GM21423 (cell line): ENCODE data around the gene FCGBP.
"Not testable (repeated sequence)": the region's sequence is repeated elsewhere in the genome, so short reads cannot be mapped to it uniquely, and the experiment has no call there.

ENCODE experiments used
- ATAC-seq: cut with Tn5 transposase; IDR thresholded peaks from one replicate; pipeline ENCODE4 v1.9.1; 2021; ENCODE audit warnings: mild to moderate bottlenecking, moderate library complexity; ENCODE audit not compliant: unreplicated experiment

FCGBP gene

DNA sequence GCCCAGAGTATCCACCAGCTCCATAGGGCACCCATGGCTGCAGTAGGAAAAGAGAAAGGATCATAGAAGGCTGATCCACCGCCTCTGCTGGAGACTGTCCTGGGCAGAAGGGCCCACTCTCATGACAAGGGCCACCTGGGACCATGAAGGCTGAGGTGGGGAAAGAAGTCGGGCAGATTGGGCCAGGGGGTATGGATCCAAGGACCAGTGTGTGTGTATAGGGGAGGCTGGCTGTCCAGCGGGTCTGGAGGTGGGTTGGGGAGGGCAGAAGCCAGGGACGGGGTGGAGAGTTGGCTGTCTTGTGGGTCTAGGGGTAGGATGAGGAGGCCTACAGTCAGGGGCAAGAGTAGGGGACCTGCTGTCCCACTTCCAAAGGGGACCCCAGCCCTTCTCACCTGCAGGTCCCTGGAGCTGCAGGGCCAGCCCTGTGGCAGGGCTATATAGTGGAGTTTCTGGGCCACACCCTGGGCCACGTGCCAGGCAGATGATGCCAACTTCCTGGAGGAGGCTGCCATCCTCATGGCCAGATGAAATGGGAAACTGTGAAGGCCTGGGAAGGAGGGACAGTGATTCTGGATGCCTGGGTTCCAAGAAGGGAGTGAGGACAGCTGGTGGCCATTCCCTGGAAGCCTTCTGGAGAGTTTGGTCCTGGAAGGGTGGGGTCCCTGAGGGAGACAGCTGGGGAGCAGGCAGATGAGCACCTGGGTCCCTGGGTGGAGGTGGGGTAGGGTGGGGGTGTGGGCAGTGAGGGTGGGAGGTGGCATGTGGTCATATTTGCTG lies at the start of gene FCGBP:
Gene FCGBP (minus strand): TSS at position 51 of the 780 bp plus-strand sequence.
- ATAC-seq, result no peak

DNA sequence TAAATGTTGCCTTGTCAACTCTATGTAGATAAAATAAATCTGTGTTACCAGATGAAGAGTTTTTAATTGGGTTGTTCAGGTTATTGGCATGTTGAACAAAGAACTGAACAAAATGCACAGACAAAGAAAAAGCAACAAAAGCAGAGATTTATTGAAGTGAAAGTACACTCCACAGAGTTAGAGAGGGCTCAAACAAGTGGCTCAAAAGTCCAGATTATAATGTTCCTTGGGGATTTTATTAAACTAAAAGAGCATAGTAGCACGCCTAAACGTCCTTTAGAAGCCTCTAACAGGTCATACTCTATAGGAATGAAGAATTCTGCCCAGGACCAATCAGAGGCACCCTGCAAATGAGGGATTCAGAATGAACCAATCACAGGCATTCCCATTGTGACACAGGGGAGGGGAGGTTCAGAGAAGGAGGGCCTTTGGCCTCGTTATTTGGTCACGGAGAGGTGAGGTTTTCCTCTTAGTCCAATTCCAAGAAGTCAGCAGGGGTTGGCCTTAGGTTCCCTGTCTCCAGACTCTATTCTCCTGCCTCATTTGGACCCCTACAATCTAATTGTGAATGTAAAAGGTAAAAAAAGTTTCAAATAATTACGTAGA lies 49.4 kb upstream of the FCGBP start:
- no peak for ATAC-seq

DNA sequence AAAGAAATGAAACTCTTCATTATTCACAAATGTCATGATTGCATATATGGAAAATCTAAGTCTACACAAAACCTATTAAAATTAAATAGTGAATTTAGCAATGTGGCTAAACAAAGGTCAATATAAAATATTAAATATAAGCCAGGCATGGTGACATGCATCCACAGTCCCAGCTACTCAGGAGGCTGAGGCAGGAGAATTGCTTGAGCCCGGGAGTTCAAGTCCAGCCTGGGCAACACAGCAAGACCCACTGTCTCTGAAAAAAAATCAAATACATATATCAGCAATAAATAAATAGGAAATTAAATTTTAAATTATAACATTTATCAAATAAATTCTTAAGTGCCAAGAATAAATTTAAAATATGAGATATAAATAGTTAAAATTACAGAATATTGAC lies 48.4 kb upstream of the FCGBP start:
- no peak for ATAC-seq

DNA sequence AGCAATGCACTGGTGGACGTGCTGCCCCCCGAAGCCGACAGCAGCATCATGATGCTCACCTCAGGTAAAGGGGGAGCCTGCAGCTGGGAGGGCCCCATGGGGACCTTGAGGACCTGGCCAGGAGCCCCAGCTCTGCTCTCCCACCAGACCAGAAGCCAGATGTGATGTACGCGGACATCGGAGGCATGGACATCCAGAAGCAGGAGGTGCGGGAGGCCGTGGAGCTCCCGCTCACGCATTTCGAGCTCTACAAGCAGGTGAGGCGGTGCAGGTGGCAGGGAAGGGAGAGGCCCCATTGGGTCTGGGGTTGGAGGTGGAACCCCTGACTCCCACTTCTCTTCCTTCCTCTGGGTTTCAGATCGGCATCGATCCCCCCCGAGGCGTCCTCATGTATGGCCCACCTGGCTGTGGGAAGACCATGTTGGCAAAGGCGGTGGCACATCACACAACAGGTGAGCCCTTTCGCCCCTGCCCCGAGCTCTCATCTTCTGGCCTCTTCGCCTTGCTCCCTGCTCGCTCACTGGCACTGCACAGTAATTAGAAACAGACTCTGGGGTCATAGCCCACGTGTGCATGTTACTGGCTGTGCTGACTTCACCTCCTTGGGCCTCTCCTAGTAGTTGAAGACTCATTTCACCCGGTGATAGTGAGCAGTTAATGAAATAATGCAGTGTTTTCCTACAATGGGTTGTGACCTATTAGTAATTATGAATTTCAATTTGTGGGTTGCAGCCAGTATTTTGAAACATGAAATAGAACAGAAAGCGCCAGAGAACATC lies 40.1 kb upstream of the FCGBP start:
- no peak for ATAC-seq

DNA sequence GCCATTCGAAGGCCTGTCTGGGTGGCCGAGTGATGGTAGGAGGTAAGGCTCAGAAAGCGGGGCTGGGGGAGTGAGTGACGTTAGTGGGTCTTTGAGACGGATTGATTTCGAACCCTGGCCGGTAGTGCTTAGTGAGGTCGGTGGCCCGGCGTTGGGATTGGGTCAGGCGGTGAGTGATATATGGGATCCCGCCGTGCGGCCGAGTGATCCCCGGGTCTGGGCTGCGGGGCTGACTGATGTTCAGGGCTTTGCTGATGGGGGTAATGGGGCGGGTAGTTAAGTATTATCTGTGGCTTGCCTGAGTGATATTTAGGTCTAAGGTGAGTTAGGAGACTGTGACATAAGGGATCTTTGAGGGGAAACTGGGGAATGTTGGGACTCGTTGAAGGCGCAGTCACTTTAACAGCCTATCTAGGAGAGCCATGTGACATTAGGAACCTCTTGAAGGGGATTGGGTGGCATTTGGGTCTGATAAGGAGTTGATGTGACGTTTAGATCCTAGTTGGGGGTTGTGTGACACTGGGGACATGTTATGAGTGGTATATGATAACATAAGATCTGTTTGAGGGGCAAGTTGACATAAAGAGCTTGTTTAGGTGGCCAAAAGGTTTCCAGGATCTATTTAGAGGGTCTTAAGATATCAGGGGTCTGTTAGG lies 37.1 kb upstream of the FCGBP start:
- no peak for ATAC-seq

DNA sequence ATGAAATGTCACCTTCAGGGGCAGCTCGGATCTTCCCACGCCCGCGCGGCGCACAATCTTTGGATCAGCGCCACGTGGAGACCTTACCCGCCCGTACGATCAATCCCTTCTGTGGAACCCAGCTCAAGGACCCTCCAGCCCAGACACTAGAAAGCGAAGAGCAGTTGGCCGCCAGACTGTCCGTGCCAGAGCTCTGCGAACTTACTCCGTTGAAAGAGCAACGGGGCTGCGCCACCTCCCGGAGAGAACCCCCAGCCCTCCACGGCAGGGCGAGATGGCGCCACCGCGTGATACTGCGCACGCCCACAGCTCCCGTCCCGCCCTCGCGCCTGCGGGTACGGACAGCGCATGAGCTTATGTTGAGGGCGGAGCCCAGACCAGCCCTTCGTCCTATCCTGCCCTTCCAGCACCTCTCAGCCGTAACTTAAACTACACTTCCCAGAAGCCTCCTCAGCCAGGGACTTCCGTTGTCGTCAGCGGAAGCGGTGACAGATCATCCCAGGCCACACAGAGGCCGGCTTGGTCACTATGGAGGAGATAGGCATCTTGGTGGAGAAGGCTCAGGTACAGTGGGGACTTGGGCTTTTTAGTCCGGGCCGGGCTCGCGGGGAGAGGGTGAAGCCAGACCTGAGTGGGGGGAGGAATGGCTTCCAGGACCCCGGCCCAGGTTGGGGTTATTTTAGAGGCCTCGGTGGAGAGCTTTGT lies 36.4 kb upstream of the FCGBP start, which contains the start of gene PSMC4:
Gene PSMC4 (plus strand): TSS at position 491 of the 705 bp plus-strand sequence. CDS start 38 bp downstream, at position 529.
- peak; percentile 94 for ATAC-seq

DNA sequence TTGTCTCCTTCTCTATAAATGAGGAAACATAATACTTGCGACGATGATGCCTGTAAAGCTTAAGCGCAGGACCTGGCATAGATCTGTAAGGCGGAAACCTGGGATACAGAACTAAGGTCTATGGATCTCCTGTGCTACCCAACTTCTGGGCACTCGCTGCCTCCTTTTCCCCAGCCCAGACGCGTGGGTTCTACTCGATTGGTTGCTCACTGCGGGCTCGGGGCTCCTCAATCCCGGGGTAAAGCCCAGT lies 35.9 kb upstream of the FCGBP start:
- ATAC-seq, result no peak

DNA sequence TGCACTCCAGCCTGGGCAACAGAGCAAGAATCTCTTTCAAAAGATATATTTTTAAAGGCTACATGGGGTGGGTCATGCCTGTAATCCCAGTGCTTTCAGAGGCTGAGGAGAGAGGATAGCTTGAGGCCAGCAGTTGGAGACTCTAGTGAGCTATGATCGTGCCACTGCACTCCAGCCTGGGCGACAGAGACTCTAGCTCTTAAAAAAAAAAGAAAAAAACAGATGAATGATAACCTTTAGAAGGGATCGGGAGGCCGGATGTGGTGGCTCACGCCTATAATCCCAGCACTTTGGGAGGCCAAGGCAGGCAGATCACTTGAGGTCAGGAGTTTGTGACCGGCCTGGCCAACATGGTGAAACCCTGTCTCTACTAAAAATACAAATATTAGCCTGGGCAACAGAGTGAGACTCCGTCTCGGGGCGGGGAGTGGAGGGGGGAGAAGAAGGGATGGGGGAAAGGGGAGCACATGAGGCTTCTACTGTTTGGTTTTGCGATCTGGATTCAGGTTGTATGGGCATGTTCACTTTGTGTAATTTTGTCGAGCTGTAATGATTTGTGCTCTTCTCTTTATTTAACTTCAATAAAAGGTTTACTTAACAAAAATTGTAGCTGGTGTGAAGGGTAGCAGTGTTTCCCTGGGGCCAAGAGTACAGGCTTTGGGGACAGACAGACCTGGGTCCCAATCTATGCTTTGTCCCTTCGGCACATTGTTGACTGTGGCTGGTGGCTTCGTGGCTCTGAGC lies 35.4 kb upstream of the FCGBP start:
- ATAC-seq, result no peak

DNA sequence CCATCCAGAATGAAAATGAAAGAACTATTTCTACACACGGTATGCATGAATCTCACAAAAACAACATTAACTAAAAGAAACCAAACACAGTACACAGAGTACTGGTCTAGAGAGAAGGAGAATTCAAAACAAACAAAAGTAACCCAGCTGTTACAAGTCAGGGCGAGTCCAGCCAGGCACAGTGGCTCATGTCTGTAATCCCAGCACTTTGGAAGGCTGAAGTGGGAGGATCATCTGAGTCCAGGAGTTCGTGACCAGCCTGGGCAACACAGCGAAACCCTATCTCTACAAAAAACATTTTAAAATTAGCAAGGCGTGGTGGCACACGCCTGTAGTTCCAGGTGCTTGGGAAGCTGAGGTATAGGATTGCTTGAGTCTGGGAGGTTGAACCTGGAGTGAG lies 34.8 kb upstream of the FCGBP start:
- ATAC-seq, result no peak

DNA sequence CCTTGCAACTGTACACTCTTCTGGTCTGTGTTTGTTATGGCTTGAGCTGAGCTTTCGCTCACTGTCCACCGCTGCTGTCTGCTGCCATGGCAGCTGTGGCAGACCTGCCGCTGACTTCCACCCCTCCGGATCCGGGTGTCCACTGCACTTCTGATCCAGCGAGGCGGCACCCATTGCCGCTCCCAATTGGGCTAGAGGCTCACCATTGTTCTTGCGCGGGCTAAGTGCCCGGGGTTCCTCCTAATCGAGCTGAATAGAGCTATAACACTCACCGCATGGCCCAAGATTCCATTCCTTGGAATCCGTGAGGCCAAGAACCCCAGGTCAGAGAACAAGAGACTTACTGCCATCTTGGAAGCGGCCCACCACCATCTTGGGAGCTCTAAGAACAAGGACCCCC lies 34.4 kb upstream of the FCGBP start:
- no peak for ATAC-seq

DNA sequence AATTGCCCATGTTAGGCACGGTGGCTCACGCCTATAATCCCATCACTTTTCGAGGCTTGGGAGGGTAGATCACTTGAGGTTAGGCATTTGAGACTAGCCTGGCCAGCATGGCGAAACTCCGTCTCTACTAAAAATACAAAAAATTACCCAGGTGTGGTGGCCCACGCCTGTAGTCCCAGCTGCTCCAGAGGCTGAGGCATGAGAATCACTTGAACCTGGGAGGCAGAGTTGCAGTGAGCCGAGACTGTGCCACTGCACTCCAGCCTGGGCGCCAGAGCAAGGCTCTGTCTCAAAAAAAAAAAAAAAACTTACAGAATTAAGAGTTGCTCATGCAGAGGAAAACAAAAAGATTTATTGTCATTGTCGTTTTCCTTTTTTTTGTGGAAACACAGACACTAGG lies 33.1 kb upstream of the FCGBP start:
- ATAC-seq, result no peak

DNA sequence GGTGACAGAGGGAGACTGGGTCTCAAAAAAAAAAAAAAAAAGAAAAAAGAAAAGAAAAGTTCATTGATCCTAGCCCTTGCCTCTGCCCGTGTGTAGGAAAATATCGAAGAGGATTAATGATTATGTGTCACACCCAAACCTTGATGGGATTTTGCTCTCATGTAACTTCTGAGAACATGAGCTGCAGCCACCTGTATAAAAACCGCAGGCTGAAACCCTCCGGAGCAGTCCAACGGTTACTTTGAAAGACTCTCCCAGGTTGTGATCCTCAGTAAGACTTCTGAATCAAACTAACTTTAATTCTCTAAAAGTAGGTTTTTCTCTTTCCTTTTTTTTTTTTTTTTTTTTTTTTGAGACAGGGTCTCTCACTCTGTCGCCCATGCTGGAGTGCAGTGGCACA lies 32.2 kb upstream of the FCGBP start:
- ATAC-seq, result no peak

DNA sequence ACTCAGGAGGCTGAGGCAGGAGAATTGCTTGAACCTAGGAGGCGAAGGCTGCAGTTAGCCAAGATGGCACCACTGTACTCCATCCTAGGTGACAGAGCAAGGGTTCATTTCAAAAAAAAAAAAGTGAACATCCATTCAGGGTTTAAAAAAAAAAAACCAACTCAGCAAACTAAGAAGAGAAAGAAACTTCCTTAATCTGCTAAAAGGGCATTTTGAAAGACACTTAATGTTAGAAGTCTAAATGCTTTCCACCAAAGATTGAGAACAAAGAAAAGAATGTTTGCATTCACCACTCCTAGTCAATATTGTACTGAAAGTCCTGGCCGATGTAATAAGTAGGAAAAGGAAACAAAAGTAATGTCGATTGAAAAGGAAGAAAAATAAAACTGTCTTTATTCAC lies 29.5 kb upstream of the FCGBP start:
- no peak for ATAC-seq

DNA sequence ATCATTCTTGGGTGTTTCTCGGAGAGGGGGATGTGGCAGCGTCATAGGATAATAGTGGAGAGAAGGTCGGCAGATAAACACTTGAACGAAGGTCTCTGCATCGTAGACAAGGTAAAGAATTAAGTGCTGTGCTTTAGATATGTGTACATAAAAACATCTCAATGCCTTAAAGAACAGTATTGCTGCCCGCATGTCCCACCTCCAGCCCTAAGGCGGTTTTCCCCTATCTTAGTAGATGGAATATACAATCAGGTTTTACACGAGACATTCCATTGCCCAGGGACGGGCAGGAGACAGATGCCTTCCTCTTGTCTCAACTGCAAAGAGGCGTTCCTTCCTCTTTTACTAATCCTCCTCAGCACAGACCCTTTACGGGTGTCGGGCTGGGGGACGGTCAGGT lies 25.0 kb upstream of the FCGBP start:
- ATAC-seq, result not testable (repeated sequence)

DNA sequence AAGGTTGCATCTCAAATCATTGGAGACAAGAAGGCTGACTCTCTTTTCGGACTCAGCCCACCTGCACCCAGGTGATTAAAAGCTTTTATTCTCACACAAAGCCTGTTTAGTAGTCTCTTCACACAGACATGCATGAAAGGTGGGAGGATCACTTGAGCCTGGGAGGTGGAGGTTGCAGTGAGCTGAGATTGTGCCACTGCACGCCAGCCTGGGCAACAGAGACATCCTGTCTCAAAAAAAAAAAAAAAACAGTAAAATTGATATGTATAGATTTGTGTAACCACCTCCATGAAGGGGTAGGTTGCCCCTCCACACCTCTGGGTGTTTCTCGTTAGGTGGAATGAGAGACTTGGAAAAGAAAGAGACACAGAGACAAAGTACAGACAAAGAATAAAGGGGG lies 24.5 kb upstream of the FCGBP start:
- not testable (repeated sequence) for ATAC-seq

DNA sequence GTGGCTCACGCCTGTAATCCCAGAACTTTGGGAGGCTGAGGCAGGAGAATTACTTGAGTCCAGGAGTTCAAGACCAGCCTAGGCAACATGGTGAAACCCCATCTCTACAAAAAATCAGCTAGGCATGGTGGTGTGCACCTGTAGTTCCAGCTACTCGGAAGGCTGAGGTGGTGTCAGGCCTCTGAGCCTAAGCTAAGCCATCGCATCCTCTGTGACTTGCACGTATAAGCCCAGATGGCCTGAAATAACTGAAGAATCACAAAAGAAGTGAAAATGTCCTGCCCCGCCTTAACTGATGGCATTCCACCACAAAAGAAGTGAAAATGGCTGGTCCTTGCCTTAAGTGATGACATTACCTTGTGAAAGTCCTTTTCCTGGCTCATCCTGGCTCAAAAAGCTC lies 23.5 kb upstream of the FCGBP start:
- not testable (repeated sequence) for ATAC-seq

DNA sequence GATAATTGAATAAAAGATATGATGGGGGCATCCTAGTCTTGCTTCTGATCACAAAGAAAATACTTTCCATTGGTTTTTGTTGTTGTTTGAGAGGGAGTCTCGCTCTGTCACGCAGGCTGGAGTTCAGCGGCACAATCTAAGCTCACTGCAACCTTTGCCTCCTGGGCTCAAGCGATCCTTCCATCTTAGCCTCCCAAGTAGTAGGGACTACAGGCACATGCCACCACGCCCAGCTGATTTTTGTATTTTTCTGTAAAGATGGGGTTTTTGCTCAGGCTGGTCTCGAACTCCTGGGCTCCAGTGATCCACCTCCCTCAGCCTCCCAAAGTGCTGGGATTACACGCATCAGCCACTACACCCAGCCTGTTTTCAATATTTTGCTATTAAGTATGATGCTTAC lies 19.5 kb upstream of the FCGBP start:
- no peak for ATAC-seq

DNA sequence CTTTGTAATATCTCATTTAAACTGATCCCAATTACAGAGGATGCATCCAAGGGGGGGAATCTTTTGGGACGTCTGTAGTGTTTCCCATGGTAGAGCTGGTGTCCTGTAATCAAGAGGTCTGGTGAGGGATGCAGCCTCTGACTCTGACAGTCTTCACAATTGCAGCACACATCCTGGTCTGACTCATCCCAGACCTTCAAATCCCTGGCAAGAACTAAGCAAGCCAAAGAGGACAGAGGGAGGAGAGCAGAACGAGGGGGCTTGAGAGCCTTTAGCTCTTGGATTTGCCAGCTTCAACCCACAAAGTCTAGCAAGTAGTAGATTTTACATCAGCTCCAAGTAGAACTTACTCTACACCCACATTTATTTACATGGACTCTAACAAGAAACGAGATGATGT lies 17.3 kb upstream of the FCGBP start:
- no peak for ATAC-seq

DNA sequence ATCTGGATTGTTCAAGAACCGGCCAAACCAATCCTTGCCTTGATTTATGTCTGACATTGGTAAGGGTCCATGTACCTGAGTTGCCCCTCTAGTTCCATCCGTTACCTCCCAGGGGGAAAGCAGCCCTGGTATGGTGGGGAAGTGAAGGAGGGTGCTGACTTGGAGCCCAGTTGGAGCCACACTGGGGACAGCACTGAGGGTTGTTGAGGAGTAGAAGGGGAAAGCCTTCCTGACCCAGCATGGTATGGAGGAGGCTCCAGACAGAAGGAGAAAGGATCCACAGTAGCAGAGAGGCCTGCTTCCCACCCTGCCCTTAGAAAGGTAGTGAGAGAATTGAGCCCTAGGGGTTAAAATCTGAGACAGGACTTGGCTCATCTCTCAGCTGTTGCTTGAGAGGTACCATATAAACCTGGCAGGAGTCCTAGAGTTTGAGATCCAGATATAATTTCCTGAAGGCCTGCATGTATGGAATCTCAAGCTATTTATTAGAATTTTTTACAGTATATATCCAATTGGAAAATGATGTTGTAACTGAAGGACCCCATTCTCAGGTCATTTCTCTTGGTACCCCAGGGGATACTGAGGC lies 16.7 kb upstream of the FCGBP start:
- ATAC-seq, result no peak
